Measurements from ENCODE around the gene SNX15.

Gene SNX15

DNA sequence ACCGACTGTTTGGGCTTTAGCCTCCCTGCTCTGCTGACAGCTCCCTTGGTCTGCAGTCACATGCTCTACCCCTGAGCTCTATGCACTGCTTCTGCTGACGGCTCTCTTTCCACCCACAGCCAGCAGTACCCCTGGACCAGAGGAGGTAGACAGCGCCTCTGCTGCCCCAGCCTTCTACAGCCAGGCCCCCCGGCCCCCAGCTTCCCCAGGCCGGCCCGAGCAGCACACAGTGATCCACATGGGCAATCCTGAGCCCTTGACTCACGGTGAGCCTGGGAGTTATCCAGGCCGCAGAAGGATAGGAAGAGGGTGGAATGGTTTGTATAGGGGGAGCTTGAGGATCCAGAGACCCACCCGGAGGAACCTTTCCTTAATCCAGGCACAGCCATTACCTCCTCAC is 59.6 kb downstream of the SNX15 start:
- DNase-seq = no peak

DNA sequence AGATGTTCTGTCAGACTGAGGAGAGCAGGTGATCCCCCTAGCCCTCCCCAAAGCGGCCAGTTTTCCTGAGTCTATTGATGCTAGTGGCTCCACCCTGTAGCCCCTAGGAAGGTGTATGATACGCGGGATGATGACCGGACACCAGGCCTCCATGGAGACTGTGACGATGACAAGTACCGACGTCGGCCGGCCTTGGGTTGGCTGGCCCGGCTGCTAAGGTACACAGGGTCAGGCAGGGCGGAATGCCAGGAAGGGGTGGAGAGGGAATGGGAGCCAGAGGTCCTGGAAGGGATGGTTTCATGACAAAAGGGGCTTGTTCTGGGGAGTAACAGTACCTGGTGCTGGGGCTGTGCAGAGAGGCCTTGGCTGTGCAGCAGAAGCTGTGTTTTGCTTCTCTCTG is 60.0 kb downstream of the SNX15 start:
- no peak for DNase-seq

GRCh38 chr11:65087827-65088226 is 60.6 kb downstream of the SNX15 start:
- DNase-seq = no peak

DNA sequence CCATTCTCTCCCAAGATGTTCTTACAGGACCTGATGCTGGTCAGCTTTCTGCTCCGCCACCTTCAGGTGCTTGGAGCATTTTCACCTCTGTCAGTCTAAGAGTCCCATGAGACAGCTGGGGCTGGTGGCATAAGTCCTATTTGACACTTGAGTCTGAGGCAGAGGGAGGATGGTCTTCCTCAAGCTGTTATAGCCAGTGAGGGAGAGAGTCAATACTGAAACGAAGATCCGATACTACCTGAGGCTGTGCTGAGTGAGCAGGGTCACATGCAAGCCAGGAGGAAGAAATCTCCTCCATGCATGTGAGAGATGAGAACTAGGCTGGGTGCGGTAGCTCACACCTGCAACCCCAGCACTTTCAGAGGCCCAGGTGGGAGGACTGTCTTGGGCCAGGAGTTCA is 62.4 kb downstream of the SNX15 start:
- no peak for DNase-seq
